Adrenal gland (tissue), 5 donors: ENCODE results near the gene KLHL15.

Experiments used
- POLR2A ChIP-seq, 2 donors: fragments of 450-650 bp; IDR thresholded peaks; one replicate each; pipeline ENCODE4 v1.6.1; 2017; ENCODE audit warnings: antibody characterized with exemption in 2 of 2, mild to moderate bottlenecking in 2 of 2, moderate library complexity in 1 of 2
- TF ChIP-seq, protein P1 (sequence below), 6 experiments: fragments of 450-650 bp in 4 of 6; fragments of 200-600 bp in 2 of 6; sonication (generic) in 1 of 6; IDR thresholded peaks; 1 replicate in 5 of 6; 2 replicates in 1 of 6; pipeline versions ENCODE4 v1.5.1 to v1.8.0; 2016 to 2021; ENCODE audit warnings: antibody characterized with exemption in 6 of 6, mild to moderate bottlenecking in 2 of 6, moderate library complexity in 1 of 6
- donor health status: DM: no; HTN: no; CAD: no.

DNA sequence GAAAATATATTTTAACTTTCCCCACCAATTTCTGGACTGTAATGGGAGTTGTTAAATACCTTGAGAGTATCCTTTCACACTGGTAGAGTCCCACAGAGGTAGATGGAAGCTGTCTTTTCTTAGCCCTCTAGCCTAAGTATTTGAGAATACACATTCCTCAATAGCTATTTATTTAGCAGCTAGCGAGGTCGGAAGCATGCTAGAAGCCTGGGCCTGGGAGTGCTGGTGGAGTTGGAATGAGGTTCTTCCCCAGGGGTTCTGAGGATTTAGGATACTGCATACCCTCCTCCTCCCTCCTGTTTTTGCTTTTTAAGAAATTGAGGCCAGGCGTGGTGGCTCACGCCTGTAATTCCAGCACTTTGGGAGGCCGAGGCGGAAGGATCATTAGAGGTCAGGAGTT, 999 bp upstream of the KLHL15 start:
- TF ChIP-seq, protein P1, sequence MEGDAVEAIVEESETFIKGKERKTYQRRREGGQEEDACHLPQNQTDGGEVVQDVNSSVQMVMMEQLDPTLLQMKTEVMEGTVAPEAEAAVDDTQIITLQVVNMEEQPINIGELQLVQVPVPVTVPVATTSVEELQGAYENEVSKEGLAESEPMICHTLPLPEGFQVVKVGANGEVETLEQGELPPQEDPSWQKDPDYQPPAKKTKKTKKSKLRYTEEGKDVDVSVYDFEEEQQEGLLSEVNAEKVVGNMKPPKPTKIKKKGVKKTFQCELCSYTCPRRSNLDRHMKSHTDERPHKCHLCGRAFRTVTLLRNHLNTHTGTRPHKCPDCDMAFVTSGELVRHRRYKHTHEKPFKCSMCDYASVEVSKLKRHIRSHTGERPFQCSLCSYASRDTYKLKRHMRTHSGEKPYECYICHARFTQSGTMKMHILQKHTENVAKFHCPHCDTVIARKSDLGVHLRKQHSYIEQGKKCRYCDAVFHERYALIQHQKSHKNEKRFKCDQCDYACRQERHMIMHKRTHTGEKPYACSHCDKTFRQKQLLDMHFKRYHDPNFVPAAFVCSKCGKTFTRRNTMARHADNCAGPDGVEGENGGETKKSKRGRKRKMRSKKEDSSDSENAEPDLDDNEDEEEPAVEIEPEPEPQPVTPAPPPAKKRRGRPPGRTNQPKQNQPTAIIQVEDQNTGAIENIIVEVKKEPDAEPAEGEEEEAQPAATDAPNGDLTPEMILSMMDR (IDR thresholded peaks at IDR 0.05), result no peak
- TF ChIP-seq POLR2A (IDR thresholded peaks at IDR 0.05), result no peak
